Measurements from ENCODE around the gene COL25A1.

COL25A1 gene

DNA sequence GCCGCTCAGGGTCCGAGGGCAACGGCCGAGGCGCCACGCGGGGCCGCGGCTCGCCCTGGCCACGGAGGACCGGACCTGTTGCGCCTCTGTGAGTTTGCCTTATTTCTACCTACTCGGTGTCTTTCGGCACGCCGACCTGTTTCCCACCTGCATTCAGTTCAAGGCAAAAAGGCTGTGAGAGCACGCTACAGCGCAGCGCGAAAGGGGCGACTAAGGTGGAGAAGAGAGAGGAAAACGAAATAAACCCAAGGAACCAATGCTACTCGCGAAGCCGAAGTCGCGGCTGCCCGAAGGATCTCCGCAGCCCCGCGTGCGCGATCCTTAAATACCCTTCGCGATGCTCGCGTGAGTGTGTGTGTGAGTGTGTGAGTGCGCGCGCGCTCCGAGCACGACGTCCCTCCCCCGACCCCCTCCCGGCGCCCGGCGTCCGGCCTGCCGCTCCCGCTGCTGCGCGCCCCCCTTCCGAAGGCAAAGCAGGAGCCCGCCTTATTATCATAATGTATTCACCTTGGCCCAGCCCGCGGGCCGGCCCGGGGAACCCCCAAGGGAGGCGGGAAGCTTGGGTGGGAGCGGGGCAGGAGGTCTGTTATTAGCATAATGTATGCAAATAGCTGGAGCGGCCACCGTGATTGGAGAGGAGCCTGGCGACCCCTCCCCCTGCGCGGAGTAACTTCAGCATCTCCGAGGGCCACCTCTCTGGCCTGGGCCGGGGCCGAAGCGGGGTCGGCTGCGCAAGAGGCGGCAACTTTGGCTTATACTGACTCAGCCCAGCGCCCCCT, at the start of gene COL25A1:
TSS of gene COL25A1 (minus strand) at position 298 of the 779 bp plus-strand sequence.
- DNase-seq: peak; percentile 57

DNA sequence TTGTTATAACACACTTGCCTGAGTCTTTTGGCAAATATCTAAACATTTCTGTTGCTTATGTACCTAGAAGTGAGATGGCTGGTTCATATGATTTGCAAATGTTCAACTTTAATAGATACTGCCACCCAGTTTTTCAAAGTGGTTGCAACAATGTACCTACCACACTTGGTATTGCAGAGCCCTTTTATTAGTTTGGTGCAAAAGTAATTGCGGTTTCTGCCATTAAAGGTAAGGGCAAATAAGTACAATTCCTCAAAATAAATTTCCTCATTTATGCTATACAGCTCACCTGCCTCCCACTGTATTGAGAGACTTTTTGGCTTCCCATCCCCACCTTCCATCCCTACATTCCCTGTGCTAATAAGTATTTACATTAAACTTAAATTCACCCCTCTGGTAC, 47.7 kb upstream of the COL25A1 start:
- DNase-seq: no peak

DNA sequence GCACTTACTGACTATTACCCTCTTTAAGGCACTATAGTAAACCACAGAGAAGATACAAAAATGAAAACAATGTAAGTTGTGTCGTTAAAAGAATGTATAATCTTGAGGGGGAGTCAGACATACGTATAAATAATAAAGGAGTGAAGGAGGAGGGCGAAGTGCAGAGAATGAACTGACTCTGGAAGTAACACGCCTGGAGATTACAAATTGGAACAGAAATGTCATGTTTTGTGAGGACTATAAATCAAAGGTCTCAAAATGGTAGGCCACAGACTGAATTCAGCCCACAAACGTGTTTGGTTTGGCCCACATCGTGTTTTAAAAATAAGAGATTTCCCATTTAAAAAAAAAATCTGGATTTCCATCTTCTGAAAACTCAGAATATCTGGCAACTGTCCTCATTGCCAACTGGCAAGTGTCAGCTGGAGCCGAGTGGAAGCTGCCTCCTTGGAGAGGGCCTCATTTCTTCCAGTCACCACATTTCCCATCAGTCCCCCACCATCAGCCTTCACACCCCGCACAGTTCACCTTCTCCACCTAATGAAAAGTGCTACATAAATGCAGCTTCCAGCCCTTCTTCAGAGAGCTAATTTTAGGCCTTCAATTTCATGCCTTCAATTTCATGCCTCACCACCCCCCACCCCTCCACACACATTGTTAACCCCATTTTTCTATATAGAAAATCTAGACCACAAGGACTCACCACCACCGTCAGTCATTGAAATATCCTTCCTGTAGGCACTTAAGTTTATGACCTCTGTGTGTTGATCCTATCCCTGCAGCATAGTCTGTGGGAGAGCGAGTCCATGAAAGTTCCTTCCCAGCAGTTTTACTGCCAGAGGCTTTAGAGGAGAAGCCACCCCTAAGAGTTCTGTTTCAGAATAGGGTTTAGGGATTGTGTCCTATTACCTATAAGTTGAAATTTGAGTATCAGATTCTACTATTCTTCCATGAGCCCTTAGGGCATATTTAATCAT, 32.0 kb upstream of the COL25A1 start:
- DNase-seq: no peak

DNA sequence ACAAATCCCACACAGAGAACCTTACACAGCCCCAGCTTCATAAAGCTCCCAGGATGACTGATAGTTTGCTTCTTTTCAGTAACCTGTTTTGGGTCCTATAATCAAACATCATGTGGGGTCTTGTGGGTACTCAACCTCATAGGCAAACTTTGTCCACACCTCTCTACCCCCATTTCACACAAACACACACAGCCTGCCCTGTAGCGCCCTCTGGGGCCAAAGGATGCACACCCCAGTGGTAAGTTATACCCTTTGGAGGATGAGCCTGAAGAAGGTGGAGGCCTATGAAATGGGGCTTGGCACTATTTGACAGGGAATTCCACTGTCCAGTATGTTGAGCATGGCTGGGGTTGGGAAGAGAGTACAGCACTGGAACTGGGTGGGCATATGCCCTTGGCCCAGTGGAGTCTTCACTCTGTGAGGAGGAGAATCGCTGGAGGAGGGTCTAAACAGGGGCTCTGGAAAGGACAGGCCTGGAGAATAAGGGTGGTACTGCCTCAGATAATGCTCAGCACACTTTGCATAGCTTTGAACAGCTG, 30.5 kb upstream of the COL25A1 start:
- peak; percentile 16 for DNase-seq

DNA sequence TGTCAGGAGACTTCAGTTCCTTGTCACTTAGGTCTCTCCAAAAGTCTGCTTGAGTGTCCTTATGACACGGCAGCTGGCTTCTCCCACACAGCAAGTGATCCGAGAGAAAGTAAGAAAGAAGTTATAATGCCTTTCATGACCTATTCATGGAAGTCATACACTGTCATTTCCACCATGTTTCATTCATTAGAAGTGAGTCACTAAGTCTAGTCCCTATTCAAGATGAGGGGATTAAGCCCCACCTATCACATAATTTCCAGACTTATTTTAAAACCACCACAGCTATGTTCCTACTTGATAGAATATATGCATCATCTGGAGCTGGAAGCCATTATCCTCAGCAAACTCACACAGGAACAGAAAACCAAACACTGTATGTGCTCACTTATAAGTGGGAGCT, 25.2 kb upstream of the COL25A1 start:
- no peak for DNase-seq

DNA sequence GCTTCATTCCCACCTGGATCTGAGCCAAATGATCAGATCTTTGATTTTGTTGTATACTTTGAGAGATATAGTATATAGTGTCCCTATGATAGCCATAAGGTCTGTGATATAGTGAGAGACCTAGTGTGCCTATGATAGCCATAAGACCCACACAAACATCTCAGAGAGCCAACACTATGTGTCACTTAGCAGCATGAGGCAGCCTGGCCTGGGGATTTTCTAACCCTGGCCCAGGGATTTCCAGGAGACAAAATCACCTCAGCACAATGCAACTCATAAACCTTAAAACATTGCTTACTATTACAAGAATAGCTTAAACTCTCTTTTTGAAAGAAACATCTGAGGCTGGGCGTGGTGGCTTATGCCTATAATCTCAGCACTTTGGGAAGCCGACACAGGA, 23.2 kb upstream of the COL25A1 start:
- DNase-seq: no peak

DNA sequence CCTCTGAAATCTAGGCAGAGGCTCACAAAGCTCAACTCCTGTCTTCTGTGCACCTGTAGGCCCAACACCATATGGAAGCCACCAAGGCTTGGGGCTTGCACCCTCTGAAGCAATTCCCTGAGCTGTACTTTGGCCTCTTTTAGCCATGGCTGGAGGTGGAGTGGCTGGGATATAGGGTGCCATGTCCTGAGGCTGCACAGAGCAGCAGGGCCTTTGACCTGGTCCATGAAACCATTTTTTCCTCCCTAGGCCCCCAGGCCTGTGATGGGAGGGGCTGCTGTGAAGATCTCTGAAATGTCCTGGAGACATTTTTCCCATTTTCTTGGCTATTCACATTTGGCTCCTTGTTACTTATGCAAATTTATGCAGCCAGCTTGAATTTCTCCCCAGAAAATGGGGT, 20.9 kb upstream of the COL25A1 start:
- no peak for DNase-seq

DNA sequence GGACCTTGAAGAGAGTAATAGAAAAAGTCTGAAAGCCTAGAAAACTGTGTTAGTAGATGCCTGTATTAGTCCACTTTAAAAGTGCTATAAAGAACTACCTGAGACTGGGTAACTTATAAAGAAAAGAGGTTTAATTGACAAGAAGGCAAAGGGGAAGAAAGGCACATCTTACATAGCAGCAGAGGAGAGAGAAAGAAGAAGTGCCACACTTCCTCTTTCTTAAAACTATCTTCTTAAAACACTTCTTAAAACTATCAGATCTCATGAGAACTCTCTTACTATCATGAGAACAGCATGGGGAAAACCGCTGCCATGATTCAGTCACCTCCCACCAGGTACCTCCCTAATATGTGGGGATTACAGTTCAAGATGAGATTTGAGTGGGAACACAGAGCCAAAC, 18.8 kb upstream of the COL25A1 start:
- no peak for DNase-seq

DNA sequence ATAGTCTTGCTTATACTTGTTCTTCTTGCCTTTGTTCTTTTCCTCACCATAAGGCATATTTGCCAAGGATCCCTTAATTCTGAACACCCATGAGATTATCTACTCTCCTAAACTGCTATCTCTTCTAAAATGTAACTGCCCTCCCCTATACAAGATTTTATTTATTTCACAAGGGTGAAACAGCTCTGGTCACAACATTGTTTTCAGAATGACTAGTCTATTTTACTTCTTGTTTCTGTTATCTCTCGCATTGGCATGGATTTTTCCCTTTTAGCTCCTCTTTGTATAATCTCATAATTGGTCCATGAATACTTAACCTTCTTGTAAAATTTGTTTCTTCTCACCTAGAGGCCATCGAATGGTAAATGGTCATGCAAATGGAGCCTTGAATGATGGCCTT, 17.2 kb upstream of the COL25A1 start:
- DNase-seq: no peak

DNA sequence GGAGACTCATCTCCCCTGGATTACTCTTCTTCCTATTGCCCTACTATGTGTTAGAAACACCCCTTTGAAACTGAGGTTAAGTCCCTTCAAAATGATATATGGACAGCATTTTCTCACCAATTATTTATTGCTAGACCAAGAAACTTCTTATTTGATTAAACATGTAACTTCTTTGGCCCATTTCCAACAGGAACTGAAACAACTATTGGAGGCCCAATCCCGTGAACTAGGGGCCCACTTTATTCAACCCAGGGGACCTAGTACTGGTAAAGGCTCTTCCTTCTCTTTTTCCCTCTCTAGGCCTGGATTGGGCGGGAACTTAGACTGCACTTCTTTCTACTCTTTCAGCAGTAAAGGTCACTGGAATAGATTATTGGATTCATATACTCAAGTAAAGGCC, 16.7 kb upstream of the COL25A1 start:
- DNase-seq: no peak

DNA sequence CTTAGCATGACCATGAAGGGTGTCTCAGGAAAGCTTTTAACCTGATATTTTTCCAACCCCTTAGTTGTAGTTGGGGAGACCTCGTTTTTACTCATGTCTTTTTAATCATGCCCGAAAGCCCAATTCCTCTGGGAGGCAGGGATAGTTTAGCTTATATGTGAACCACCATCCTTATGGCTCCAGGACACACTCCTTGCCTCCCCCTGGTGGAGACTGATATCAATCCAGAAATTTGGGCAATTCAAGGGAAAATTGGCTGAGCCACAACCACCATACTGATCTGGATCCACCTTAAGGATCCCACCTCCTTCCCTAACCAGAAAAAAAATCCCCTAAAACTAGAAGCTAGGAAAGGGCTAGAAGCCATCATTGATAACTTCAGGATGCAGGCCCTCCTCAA, 13.4 kb upstream of the COL25A1 start:
- no peak for DNase-seq

DNA sequence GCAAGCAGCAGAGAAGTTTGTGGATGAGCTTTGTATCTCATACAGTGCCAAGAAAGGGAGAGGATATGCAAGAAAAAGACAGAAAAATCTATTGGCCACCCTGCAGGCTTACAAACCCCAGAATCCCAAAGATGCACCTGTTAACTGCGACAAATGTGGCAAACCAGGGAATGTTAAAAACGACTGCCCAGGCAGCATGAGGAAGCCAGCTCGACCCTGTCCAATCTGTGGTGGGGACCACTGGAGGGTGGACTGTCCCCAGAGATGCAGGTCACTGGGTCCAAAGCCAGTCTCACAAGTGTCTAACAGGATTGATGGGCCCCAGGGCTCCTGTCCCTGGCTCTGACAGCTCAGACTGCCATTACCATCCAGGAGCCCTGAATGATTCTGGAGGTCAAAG, 12.9 kb upstream of the COL25A1 start:
- DNase-seq: no peak

DNA sequence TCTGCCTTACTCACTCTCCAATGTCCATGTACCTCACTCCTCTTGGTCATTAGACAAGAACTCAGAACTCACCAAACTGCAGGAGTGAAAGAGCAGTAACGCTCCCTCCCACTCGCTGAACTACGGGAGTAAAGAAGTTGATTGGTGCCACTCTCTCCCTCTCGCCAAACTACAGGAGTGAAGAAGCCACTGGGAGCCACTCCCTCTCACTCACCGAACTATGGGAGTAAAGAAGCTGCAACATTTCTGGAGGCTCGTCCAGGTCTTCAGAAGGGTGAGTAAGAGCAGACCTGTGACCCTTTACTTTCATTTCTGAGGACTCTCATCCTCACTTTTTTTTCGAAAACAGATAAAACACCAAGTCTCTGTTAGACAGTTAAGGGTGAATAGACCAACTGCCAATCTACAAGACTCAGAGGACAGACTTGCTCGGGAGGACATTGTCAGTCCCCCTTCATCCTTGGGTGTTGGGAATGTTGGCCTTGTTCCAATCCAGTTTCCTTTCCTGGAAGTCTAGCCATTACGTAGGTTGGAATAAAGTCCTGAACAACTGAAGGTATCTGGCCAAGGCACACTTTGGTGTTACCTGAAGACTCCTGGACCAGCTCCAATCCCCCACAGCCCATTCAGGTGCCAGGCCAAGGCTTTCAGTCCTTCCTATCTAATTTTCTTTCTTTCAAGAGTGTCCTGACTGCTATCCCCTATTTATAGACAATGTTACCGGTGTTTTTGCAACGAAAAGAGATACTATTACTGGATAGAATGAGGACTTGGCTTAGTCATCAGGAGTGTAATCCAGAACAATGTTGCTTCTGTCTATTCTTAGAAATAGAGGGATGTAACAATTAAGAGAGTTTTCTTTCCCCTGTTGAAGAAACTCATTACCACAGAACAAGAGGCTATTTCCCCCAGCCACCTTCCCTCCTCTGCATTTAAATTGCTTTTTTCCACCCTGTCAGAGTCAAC, 11.0 kb upstream of the COL25A1 start:
- no peak for DNase-seq

DNA sequence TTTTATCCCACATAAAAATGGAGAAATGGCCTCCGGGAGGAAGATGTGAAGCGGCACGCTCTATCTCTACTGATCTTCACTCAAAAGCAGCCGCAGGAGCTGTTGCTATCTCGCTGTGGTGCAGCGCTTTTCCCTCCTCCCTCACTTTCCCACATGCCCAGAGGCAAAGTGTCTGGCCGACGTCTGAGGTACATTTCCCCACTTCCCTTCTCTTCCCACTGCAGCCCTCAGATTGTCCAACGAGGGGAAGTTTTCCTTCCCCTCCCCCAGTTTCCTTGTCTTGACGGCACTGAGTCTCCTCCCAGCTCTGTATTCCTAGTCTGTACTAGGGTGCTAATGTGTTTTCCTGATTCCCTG, 660 bp upstream of the COL25A1 start:
- no peak for DNase-seq

DNA sequence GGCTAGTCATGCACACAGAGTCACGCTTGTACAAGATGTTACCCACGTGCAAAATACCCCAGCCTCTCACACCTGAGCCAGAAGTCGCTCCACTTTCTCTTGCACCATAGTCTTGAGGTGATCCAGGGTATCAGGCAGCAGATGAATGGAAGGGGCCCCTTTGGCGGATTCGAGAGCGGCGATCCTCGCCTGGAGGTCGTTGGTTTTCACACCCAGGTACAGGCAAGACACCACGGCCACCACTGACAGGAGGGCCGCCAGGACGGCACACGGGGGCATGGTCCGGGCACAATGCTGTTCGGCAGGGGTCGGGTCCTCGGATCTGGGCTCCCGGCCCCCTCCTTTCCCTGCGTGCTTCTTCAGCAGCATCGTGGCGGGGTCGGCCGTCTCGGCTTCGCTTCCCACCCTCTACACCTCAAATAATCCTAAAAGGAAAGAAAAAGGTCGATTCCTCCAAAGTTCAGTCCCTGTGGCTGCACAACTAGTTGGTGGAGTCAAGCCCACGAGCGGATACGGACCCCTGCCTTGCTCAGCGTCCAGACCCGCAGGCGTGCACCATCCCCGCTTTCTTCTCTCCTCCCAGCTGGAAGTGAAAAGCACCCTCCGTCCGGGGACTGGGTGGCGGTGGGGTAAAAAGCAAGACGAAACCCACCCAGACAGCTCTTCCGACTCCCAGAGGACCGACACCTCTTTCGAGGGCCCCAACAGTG, 652 bp downstream of the COL25A1 start:
- DNase-seq: no peak

DNA sequence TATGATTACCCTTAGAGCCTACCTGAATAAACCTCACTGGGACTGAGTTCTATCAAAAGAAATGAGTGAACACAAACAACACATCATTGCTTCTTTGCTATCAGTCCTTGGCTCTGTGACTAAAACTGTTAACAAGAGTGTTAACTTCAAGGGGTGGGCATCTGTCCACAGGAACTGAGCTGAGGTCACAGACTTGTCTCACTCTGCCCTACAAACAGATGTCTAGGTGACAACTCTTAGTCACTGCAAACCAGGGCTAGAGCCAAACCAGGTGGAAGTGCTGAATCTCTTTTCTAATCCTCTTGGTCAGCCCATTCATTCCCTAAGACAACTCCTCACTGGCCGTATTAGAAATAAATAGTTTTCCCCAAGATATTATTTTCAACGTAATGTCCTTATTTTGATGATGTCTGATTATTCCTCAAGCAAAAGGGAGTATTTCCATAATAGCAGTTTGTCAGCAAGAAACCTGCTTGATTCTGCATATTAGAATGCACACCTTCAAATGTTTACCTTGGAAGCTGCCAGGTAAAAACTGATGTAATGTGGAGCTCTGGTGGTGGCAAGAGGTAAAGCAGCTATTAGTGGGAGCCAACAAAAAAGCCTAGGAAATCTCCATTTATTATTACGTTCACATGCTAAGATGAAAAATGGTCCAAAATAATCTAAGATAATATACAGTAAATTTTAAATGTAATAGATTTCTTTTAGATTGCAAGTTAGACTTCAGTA, 4.0 kb downstream of the COL25A1 start:
- no peak for DNase-seq

DNA sequence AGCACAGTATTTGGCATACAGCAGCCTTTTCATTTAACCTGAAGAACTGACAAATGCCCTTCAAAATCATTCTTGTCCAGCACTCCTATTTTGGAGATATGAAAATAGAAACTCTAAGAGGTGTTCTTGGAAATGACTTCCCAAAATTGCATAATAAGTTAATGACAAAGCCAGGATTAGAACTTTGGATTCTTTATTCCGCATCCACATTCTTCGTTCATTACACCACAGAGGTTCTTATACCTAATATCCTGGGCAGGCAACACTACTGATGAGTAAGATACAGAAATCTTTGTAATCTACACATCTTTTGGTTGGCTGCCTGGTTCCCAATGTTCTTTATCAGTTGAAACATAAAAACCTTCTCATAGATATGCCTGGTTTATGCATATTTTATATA, 5.9 kb downstream of the COL25A1 start:
- DNase-seq: no peak

DNA sequence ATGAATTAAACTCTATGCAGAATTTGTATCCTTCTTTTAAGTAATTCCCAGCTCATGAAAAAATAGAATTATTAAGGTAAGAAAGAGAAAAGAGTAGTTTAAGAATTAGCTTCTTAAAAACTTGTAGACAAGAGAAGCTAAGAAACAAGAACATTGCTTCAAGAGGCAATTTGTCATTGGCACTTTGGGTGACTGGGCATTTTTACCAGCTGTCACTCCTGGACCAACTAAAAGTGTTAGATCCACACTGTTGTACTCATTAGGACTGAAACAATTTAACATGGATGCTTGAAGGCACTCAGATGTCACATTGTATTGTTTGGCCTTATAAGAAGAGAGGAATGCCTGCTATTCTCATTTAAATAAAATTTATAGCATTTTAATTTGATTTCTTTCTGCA, 7.4 kb downstream of the COL25A1 start:
- DNase-seq: no peak

DNA sequence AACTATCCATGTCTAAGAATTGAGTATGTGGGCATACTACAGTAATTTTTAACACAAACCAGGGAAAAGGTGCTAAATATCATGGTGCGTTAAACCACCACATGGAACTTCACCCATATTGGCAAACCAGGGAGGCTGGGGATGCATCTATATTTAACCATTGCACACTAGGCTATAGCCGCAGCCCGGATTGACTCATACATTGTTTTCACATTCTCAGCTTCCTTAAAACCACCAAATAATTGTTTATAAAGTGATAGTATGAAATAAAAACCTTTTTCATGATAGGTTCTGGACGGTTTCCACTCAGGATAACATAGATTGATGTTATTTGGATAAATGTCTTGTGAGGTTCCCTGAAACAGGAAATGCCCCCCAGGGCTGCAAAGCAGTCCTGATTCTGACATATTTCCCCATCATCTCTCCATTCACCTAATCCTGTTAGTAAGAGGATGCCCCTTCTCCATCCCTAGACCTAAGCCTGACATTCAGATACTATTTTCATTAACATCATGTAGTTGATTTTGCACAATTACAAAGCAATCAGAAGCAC, 7.9 kb downstream of the COL25A1 start:
- no peak for DNase-seq

DNA sequence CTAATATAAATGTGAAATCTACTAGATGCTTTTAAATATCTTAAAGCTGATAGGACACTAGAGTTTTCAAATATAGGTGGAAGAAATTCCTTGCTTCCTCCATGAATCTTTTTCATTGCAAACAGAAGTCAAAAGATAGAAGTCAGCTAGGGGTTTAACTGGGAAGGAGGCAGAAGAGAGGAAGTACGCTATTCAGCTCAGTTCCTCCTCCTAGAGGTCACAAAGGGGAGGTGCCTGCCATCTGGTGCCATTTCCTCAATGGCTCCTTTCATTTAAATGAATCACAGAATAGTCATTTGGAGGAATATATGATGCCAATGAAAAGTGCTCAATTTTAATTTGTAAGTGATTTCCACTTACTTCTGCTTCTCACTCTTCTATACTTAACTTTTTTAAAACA, 8.5 kb downstream of the COL25A1 start:
- DNase-seq: peak; percentile 16

DNA sequence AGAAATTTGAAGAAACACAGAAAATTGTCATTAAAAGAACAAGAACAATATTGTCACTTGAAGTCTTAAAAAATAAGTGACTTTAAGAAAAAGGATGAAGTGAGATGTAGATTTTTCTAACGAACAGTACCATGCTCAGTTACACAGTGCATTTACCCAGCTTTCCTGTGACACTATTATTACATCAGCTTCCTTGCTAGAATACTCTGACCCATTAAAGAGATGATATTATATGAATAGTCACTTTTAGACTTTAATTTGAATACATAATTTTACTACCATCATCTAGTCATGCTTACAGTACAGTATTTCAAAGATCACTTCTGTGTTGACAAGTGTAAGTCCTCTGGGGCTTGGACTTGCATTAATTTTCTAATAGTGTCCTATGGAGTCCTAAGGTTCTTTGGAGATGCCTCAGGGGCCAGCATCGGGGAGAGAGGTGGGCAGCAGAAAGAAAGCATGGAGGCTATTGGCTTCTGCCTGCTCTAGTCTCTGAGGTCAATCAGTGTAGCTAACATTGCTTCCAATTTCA, 10.7 kb downstream of the COL25A1 start:
- no peak for DNase-seq
